ENCODE measurements around the gene EPHB2.

- TF ChIP-seq CTCF (IDR thresholded peaks at IDR 0.05) (no peak), ZFX (IDR thresholded peaks at IDR 0.05; ENCODE audit: borderline replicate concordance) (no peak)
Observed at GRCh38 chr1:22886211-22886610, 175.6 kb downstream of the EPHB2 start.

Data from 22Rv1 (cell line).